ENCODE data around the gene ARL15. TPM values are rescaled to one million over a fixed set of nuclear protein-coding genes. Genes with fewer than 3 reads are reported as not detected.

The ARL15 gene
- polyA plus RNA-seq, 1 of the 3 experiments (the other 2 are of a cell fraction), result 6.4 TPM

DNA sequence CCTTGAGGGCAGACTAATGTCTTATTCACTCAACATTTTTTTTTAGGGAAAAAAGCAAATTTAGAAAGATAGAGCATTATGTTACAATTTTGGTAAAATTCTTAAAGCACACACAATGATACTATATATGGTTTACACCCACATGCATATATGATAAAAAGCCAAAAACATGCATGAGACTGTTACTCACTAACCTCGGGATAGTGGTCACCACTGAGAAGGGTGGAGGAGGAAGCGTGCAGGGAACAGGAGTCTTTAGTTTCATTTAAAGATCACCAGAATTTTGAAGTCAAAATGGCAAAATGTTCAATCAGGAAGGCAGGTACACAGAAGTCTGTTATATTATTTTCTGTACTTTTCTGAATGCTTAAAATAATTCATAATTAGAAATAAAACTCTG, 9.2 kb downstream of the ARL15 start:
- Histone ChIP-seq H3K9me2 (no peaks in the 10 kb centered on the region), H3K27me3 (ENCODE audit: insufficient read depth) (no peaks in the 10 kb centered on the region), H3F3A (replicated peaks; ENCODE audit: insufficient read depth) (no peaks in the 10 kb centered on the region), H3K79me2 (ENCODE audit: insufficient read depth) (peaks cover 38% of the 10 kb centered on the region), H3K4me2 (no peak overlapping the region), H2AFZ (ENCODE audit: low read depth) (no peak overlapping the region), H3K9me3 (no peaks in the 10 kb centered on the region), H3K27ac (ENCODE audit: low read depth in 2 of 2, low read length in 1 of 2) (no peak overlapping the region), H3K4me1 (ENCODE audit: control insufficient read depth in 1 of 2, insufficient read depth in 2 of 2, low read depth in 1 of 2, low read length in 1 of 2) (peaks cover 0 to 6% of the 10 kb centered on the region in 2 experiments; a peak in 1 of 4 replicates), H4K20me1 (ENCODE audit: insufficient read depth) (no peaks in the 10 kb centered on the region), H3K4me3 (ENCODE audit: low read depth in 2 of 2, low read length in 1 of 2) (no peak overlapping the region), H3K36me3 (replicated peaks in 1 of 2; ENCODE audit: control insufficient read depth in 1 of 2, insufficient read depth in 2 of 2, low read length in 1 of 2) (peaks cover 0 to 4% of the 10 kb centered on the region in 2 experiments), H3K9ac (no peak overlapping the region)
- ChIA-PET POLR2A (no interaction called here), CTCF (interaction anchor here (1.2 kb wide), 1 partner anchor 10 kb away, joined by 3 read pairs; no protein-coding TSS in a partner anchor)
- WGBS (ENCODE audit: low lambda C conversion rate), result 39% methylated on average over 2 of the region's 2 CpGs
- TF ChIP-seq, protein P1, sequence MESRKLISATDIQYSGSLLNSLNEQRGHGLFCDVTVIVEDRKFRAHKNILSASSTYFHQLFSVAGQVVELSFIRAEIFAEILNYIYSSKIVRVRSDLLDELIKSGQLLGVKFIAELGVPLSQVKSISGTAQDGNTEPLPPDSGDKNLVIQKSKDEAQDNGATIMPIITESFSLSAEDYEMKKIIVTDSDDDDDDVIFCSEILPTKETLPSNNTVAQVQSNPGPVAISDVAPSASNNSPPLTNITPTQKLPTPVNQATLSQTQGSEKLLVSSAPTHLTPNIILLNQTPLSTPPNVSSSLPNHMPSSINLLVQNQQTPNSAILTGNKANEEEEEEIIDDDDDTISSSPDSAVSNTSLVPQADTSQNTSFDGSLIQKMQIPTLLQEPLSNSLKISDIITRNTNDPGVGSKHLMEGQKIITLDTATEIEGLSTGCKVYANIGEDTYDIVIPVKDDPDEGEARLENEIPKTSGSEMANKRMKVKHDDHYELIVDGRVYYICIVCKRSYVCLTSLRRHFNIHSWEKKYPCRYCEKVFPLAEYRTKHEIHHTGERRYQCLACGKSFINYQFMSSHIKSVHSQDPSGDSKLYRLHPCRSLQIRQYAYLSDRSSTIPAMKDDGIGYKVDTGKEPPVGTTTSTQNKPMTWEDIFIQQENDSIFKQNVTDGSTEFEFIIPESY (IDR thresholded peaks at IDR 0.05; ENCODE audit: borderline replicate concordance, low read depth), result no peak
- TF ChIP-seq NRF1 (IDR thresholded peaks at IDR 0.05; ENCODE audit: low read depth, low read length) (no peak), POLR2AphosphoS5 (IDR thresholded peaks at IDR 0.05; ENCODE audit: low read depth, low read length) (no peak), TCF12 (IDR thresholded peaks at IDR 0.05) (no peak), MXI1 (IDR thresholded peaks at IDR 0.05; ENCODE audit: low read depth, low read length) (no peak), JUND (IDR thresholded peaks at IDR 0.05) (no peak), FOXM1 (IDR thresholded peaks at IDR 0.05; ENCODE audit: low read depth) (no peak), MAX (IDR thresholded peaks at IDR 0.05; ENCODE audit: low read depth) (no peak), RCOR1 (IDR thresholded peaks at IDR 0.05; ENCODE audit: low read length) (no peak), REST (IDR thresholded peaks at IDR 0.05; ENCODE audit: low read depth, low read length) (no peak), USF2 (IDR thresholded peaks at IDR 0.05; ENCODE audit: borderline replicate concordance, low read depth, low read length) (no peak), GATA2 (CRISPR knock-in tag; IDR thresholded peaks at IDR 0.05) (no peak), CHD2 (IDR thresholded peaks at IDR 0.05; ENCODE audit: low read length, partially characterized antibody) (no peak), RAD21 (IDR thresholded peaks at IDR 0.05; ENCODE audit: low read length) (no peak), FOSL2 (IDR thresholded peaks at IDR 0.05; ENCODE audit: borderline replicate concordance, low read depth) (no peak), SIN3A (IDR thresholded peaks at IDR 0.05; ENCODE audit: borderline replicate concordance, low read depth, low read length) (no peak)
- TF ChIP-seq, protein P2, sequence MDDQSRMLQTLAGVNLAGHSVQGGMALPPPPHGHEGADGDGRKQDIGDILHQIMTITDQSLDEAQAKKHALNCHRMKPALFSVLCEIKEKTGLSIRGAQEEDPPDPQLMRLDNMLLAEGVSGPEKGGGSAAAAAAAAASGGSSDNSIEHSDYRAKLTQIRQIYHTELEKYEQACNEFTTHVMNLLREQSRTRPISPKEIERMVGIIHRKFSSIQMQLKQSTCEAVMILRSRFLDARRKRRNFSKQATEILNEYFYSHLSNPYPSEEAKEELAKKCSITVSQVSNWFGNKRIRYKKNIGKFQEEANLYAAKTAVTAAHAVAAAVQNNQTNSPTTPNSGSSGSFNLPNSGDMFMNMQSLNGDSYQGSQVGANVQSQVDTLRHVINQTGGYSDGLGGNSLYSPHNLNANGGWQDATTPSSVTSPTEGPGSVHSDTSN (IDR thresholded peaks at IDR 0.05), result no peak
- DNase-seq, result no peak

All from SK-N-SH (cell line).